ENCODE results near the gene IER3. TPM values are rescaled to one million over a fixed set of nuclear protein-coding genes. Genes with fewer than 3 reads are reported as not detected.
"Not testable (repeated sequence)": the region's sequence is repeated elsewhere in the genome, so short reads cannot be mapped to it uniquely, and the experiment has no call there.

IER3 gene
- total RNA-seq, 1 donor from 2014 or later: 23.8 TPM

DNA sequence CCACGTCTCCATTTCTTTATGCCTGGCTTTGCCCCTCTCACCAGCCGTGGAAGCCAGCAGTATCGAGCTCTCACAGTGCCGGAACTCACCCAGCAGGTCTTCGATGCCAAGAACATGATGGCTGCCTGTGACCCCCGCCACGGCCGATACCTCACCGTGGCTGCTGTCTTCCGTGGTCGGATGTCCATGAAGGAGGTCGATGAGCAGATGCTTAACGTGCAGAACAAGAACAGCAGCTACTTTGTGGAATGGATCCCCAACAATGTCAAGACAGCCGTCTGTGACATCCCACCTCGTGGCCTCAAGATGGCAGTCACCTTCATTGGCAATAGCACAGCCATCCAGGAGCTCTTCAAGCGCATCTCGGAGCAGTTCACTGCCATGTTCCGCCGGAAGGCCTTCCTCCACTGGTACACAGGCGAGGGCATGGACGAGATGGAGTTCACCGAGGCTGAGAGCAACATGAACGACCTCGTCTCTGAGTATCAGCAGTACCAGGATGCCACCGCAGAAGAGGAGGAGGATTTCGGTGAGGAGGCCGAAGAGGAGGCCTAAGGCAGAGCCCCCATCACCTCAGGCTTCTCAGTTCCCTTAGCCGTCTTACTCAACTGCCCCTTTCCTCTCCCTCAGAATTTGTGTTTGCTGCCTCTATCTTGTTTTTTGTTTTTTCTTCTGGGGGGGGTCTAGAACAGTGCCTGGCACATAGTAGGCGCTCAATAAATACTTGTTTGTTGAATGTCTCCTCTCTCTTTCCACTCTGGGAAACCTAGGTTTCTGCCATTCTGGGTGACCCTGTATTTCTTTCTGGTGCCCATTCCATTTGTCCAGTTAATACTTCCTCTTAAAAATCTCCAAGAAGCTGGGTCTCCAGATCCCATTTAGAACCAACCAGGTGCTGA, 20.3 kb downstream of the IER3 start:
- not testable (repeated sequence) for DNase-seq (ENCODE audit: low spot score)

DNA sequence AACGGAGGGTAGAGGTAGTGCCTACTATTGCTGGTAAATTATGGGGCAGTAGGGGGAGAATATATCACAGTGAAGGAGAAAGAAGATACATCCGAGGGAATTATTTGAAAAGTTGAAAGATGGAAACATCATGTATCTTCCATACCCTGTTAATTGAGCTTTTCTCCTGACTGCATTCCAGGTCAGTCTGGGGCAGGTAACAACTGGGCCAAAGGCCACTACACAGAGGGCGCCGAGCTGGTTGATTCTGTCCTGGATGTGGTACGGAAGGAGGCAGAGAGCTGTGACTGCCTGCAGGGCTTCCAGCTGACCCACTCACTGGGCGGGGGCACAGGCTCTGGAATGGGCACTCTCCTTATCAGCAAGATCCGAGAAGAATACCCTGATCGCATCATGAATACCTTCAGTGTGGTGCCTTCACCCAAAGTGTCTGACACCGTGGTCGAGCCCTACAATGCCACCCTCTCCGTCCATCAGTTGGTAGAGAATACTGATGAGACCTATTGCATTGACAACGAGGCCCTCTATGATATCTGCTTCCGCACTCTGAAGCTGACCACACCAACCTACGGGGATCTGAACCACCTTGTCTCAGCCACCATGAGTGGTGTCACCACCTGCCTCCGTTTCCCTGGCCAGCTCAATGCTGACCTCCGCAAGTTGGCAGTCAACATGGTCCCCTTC, 21.0 kb downstream of the IER3 start:
- DNase-seq (ENCODE audit: low spot score): not testable (repeated sequence)

DNA sequence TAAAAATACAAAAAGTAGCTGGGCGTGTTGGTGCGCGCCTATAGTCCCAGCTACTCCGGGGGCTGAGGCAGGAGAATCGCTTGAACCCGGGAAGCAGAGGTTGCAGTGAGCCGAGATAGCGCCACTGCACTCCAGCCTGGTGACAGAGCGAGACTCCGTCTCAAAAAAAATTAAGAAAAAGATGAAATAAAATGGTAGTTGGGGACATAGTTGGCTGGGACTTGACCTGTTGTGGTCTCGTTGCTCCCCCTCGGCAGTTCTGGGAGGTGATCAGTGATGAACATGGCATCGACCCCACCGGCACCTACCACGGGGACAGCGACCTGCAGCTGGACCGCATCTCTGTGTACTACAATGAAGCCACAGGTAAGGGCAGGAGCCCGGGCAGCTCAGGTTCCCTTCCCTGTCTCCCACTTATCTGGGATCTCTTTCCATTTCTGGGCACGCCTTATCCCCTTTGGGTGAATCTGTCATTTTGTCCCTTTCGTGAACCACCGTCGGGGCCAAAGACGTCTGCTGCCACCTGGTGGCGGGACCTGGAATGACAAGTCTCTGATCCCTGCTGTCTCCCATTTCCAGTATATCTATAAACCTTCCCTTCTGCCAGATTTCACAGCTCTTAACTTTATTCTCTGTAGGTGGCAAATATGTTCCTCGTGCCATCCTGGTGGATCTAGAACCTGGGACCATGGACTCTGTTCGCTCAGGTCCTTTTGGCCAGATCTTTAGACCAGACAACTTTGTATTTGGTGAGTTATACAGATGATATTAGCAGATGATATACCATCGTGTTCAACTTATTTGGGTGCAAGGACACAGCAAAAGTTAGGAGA, 21.9 kb downstream of the IER3 start:
- peak; percentile 89 for DNase-seq (ENCODE audit: low spot score)

DNA sequence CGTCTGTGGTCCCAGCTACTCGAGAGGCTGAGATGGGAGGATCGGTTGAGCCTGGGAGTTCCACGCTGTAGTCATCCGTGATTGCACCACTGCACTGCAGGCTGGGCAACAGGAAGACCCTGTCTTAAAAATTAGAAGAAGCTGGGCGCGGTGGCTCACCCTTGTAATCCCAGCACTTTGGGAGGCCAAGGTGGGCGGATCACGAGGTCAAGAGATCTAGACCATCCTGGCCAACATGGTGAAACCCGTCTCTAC, 22.4 kb downstream of the IER3 start:
- DNase-seq (ENCODE audit: low spot score): not testable (repeated sequence)

DNA sequence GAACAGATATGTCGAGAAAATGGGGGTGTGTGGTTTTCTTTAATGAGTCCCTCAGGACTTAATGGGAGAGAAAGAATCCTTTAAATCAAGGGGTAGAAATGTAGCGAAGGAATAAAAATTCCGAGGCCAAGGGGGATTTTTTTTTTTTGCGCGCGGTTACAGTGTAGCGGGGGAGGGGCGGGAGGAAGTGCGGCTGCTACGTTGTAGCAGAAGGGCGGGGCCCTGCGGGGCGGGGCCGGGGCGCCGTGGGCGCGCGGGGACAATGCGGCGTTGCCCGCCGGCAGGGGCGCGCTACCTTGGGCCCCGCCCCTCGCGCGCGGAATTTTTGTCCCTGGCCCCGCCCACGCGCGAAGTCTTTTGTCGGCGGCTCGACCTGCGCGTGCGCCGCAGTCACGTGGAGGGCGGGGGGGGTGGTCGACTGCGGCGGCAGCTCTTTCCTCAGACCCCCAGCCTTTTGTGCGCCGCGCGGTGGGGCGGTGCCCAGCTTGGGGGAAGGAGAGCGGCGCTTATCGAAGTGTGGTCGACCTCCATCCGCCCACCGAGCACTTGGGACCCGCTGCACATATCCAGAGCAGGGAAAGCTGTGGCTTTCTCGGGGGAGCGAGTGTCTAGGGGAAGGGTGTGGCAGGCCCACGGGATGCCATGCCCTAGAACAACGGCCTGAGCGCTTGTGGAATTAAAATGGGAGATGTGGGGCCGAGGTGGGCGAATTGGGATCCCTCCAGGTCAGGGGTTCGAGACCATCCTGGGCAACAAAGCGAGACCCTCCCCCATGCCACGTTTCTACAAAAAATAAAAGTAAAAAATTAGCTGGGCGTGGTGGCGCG, 22.9 kb downstream of the IER3 start:
- DNase-seq (ENCODE audit: low spot score): peak; percentile 92

DNA sequence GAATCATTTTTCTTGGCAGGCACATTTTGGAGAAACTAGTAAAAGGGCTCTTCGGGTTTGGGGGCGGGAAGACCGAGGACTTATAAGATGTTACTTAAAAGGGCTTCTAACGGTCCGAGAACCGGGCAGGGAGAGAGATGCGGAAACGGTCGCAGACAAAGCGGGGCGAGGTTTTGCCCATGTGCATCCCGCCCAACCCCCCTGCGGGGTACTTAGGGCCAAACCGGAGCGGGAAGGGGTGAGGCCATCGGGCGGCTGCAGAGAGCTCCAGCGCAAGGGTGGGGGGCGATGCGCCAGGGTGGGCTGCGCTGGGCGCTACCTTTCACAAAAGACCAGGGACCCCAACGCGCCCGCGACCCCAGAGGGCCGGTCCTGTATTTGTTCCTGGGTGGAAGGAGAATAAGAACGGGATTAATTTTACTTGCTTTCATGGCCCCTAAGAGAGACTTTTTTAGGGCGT, 23.6 kb downstream of the IER3 start:
- DNase-seq (ENCODE audit: low spot score): peak; percentile 83

DNA sequence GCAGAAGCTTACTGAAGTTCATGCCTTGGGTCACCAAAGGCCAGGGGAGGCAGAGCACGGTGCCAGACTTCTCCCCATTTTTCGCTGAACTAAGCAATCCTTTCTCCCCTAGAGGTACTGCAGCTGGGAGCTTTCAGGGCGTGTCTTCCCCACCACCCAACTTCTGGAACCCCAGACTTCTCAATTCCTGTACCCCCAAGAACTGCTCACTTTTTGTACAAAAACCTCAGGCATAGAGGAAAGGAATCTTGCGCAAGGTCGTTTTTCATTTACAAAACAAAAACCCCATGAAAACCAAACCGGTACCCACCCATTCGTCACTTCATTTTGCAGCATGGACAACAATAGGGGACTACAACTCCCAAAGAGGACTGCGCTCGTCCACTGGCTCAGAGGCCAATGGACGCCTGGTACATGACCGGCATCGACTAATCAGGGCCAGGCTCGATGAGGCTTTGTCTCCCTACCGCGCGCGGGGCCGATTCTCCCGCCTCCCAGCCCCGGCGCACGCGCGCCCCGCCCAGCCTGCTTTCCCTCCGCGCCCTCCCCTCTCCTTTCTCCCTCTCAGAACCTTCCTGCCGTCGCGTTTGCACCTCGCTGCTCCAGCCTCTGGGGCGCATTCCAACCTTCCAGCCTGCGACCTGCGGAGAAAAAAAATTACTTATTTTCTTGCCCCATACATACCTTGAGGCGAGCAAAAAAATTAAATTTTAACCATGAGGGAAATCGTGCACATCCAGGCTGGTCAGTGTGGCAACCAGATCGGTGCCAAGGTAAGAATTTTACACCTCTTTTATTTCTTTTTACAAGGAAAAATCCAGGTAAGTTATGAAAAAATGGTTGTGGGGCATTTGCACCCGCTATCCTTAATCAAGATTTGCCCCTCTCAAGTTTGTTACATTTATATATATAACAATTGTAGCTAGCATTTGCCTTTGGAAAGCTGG, 24.3 kb downstream of the IER3 start, which contains the start of gene TUBB:
TUBB (plus strand) TSS at position 562 of the 947 bp plus-strand sequence; CDS start at position 717, 155 bp downstream.
- peak; percentile 97 for DNase-seq (ENCODE audit: low spot score)

DNA sequence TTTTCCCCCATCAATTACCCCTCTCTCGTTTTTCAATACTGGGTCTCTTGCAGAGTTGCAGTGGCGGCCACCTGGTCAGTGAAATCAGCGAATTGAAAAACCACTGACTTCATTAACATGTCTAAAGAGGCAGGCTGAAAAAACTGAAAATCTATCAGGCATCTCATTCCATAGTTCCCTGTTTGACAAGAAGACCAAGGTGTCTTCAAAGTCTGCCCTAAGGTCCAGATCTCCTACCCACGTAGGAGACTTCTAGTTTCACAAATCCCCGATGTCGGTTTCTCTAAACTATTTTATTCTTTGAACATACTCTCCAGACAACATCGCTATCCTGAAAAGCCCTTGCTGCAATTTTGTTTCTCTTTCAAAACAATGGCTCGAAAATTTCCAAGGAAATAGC, 25.0 kb downstream of the IER3 start:
- DNase-seq (ENCODE audit: low spot score): no peak

DNA sequence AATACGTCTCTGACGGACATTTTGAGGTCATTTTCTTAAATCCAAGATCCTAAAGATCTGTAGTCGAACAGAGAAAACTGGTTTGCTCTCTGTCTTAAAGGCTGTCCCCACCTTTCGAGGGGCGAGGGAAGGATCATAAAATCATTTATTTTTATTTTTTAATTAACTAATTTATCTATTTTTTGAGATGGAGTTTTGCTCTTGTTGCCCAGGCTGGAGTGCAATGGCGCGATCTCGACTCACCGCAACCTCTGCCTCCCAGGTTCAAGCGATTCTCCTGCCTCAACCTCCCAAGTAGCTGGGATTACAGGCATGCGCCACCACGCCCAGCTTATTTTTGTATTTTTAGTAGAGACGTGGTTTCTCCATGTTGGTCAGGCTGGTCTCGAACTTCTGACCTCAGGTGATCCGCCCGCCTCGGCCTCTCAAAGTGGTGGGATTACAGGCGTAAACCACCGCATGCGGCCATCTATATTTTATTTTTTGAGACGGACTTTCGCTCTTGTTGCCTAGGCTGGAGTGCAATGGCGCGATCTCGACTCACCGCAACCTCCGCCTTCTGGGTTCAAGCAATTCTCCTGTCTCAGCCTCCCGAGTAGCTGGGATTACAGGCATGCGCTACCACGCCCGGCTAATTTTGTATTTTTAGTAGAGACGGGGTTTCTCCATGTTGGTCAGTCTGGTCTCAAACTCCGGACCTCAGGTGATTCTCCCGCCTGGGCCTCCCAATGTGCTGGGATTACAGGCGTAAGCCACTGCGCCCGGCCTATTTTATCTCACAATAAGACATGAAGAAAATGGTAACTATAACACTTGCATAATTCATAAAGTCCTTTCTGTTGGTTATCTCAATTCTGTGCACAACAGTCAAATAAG, 26.3 kb downstream of the IER3 start:
- DNase-seq (ENCODE audit: low spot score): not testable (repeated sequence)

DNA sequence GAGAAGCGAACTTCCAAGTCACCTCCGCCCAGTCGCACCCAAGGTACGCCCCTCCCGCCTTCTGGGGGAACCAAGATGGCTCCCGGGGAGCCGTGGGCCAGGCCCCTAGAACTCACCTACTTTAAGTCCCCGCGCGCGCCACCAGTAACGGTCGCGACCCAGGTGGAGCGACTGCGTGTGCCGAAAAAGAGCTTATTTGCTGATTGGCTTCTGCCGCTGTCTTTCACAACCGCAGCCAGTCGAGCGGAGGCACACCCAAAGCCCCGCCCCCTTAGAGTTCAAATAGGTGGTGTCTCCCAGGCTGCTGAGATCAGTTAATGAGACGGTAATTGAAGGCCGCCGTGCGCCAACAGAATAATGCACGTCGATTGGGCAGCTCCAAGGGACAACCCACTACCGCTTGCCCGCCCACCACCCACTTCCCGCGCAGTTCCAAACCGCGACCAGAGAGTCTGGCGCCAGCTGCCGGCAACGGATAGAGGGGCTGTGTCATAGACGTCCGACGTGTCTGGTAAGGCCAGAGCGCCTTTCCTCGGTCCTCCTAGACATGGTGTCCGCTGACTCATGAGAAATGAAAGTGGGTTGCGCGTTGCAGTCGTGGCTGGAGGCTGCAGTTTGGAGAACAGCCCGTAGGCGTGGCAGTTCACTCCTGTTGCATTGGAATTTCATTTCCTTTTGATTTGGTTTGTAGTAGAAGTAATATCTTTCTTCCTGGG, 27.1 kb downstream of the IER3 start, which contains the start of gene MDC1:
MDC1 (minus strand) TSS at position 153 of the 716 bp plus-strand sequence. CDS start 2,106 bp downstream, outside the sequence.
- peak; percentile 99 for DNase-seq (ENCODE audit: low spot score)

DNA sequence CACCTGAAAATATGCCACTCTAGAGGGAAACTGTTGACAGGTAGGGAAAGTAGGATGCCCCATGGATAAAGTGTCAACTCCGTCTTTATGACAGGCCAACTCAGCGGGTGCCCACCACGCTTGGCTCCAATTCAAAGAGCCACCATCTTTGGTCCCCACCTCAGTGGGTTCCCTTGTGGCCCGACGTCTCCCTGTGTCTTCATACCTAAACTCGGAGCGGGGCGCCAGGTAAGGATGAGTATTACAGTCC, 27.5 kb downstream of the IER3 start:
- no peak for DNase-seq (ENCODE audit: low spot score)

DNA sequence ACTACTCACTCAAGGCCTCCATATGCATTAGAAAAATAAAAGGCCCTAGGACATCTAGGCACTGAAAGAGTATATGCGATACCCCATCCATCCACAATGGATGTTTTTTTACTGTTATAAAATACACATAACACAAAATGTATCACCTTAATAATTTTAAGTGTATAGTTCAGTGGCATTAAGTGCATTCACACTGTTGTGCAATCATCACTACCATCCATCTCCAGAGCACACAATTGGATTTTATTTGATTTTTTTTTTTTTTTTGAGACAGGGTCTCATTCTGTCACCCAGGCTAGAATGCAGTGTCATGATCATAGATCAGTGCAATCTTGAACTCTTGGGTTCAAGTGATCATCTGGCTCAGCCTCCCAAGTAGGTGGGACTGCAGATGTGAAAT, 30.1 kb downstream of the IER3 start:
- DNase-seq (ENCODE audit: low spot score): no peak

DNA sequence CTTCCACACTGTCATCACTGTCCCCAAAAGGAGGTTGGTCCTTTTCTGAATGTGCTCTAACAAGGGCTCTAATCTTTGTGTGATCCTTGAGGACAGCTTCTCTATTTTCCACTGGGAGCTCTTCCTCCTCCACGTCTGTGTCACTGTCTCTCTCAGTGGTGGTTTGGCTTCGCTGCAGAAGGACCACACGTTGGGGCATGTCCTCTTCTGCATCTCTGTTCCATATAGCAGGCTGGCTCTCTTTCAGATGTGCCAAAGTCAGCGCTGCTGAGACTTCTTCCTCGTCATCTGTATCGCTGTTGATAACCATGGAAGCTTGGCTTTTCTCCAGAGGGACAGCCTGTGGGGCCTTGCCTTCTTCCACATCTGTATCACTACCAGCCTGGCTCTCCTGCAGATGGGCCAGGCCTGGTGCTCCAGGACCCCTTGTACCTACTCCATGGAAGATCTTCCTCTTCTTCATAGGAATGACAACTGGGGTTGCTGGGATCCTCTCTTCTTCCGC, 31.9 kb downstream of the IER3 start:
- DNase-seq (ENCODE audit: low spot score): no peak

DNA sequence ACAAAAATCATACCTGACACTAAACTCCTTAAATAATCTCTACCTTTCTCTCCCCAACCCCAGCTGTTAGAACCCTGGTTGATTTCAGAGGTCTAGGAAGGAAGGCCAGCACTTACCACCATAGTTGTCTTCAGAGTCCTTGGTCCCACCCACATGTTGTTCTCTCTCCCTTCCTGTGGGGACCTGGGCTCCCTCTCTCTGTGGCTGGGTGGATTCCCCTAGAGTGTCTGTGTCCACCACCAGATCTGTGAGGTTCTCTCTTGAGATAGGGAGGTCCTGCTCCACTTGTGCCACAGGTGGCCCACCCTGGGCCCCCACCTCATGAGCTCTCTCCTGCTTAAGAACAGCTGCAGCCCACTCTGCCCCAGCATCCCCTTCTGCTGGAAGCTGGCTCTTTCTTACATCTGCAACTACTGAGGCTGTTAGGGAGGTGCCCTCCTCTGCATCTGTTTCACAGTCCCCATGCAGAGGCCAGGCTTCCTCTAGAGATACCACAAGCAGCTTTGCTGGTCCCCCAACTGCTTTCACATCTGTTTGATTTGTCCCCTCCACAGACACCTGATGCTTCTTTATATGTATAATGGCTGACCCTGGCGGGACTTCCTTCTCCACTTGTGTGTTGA, 32.5 kb downstream of the IER3 start:
- DNase-seq (ENCODE audit: low spot score): no peak

DNA sequence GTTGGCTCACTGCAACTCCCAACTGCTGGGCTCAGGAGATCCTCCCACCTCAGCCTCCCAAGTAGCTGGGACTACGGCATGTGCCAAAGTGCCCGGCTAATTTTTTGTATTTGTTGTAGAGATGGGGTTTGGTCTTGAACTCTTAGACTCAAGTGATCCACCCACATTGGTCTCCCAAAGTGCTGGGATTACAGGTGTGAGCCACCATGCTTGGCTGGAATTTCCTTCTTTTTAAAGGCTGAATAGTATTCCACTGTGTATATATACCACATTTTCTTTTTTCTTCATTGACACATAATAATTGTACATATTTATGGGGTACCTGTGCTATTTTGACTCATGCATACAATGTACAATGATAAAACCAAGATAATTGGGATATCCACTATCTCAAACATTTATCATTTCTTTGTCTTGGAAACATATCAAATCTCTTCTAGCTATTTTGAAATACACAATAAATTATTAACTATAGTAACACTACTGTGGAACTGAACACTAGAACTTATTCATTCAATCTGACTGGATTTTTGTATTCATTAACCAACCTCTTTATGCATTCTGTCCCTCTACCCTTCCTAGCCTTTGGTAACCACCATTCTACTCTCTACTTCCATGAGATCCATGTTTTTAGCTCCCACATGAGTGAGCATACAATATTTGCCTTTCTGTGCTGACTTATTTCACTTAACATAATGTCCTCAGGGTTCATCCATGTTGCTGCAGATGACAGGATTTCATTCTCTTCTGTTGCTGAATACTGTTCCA, 35.1 kb downstream of the IER3 start:
- no peak for DNase-seq (ENCODE audit: low spot score)

DNA sequence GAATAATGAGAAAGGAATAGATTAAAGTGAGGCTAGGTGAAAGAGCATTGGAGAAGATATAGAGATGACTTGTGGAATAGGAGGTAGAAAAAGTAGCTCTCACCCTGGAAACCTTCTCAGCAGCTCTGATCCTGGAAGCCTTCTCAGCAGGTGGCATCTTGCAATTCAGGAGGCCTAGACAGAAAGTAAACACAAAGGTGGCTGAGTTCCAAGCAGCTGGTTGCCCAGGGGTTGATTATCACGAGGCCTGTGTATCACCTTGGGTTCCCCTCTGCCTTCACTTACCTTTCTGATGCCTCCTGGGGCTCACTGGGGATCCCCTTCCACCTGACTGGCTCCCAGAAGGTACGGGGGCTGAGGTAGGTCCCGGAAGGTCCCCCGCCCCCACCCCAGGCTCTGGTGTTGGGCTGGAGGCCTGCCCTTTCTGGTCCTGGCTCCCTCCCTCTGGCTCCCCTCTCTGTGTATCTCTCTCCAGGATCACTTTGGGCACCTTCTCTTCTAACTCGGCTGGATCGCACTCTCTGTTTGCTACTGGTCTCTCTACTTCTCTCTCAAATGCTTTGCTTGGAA, 37.0 kb downstream of the IER3 start:
- no peak for DNase-seq (ENCODE audit: low spot score)

DNA sequence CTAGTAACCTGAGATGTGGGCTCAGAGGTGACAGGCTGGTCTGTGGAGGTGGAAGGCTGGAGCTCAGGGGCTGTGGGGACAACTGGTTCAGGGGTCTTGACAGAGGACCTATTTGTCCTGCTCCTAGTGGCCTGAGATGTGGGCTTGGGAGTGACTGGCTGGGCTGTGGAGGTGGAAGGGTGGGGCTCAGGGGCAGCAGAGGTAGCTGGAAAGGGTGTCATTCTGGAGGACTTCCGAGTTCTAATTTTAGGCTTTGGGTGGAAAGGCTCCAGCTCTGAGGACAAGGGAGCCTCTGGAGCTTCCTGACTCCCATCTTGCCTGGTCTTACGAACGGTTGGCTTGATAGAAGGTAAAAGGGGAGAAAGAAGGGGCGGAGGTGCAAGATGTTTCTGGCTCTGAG, 38.7 kb downstream of the IER3 start:
- DNase-seq (ENCODE audit: low spot score): no peak
